Body of pancreas (tissue), 4 donors: ENCODE data around the gene LTBP3. TPM values are rescaled to one million over a fixed set of nuclear protein-coding genes. Genes with fewer than 3 reads are reported as not detected.
A peak's percentile ranks its signal among the peaks of the same experiment; 100 is the strongest.

Experiments
- ATAC-seq: fragments of 150-250 bp; one replicate; pipeline ENCODE4 v1.9.1; 2016
- DNase-seq, 4 donors: peaks; one replicate each; pipeline ENCODE4 v3.0.0-alpha.2; 2019
- H3K27ac ChIP-seq, 4 donors: fragments of 200-600 bp; sonication (generic); 1 replicate in 3 of 4; 2 replicates in 1 of 4; pipeline versions ENCODE4 v1.5.1 to v1.6.1; 2016 to 2019; ENCODE audit warnings: mild to moderate bottlenecking in 1 of 4, mixed read lengths in 1 of 4, moderate library complexity in 1 of 4
- H3K27me3 ChIP-seq, 2 donors: fragments of 200-600 bp; sonication (generic); one replicate each; pipeline ENCODE4 v1.6.0; 2016; ENCODE audit warnings: mild to moderate bottlenecking in 1 of 2
- H3K36me3 ChIP-seq, 2 donors: fragments of 200-600 bp; sonication (generic); replicated peaks in 1 of 2; 2 replicates each; pipeline ENCODE4 v1.5.1; 2016; ENCODE audit warnings: low read depth in 2 of 2; ENCODE audit not compliant: insufficient read depth in 1 of 2
- H3K4me1 ChIP-seq: fragments of 200-600 bp; sonication (generic); one replicate; pipeline ENCODE4 v1.6.0; 2016
- H3K4me3 ChIP-seq, 2 donors: fragments of 200-600 bp; sonication (generic); 1 replicate in 1 of 2; 2 replicates in 1 of 2; pipeline ENCODE4 v1.5.1; 2016 to 2019
- H3K9me3 ChIP-seq, 3 donors: fragments of 200-600 bp; sonication (generic); 1 replicate in 2 of 3; 2 replicates in 1 of 3; pipeline ENCODE4 v1.5.1; 2016
- POLR2A ChIP-seq, 3 donors: fragments of 450-650 bp; IDR thresholded peaks; one replicate each; pipeline ENCODE4 v1.6.1; 2016; ENCODE audit warnings: antibody characterized with exemption in 3 of 3, mild to moderate bottlenecking in 2 of 3
- WGBS, 2 donors: methylation state at CpG; one replicate each; pipeline ENCODE4 v1.1.5; 2017; 5-methylcytosine and 5-hydroxymethylcytosine counted together
- intact Hi-C: fragments of 100-400 bp; cut with DNase I; formaldehyde crosslinking; loops from one replicate; pipeline ENCODE4 v1.15.1; 2023
- total RNA-seq, 2 donors: library from RNA; depleted of rRNA; stranded (reverse); fragments of >200 nt; gene quantifications; one replicate each; pipeline ENCODE4 v1.1.0, GENCODE V29; 2016
- TF ChIP-seq, protein P1 (sequence below), 7 experiments: fragments of 450-650 bp in 4 of 7; fragments of 200-600 bp in 3 of 7; sonication (generic) in 3 of 7; IDR thresholded peaks; one replicate each; pipeline ENCODE4 v1.5.1; 2016 to 2019; ENCODE audit warnings: antibody characterized with exemption in 7 of 7

The LTBP3 gene
- total RNA-seq, 2 donors from 2014 or later: 131 to 330 TPM

DNA sequence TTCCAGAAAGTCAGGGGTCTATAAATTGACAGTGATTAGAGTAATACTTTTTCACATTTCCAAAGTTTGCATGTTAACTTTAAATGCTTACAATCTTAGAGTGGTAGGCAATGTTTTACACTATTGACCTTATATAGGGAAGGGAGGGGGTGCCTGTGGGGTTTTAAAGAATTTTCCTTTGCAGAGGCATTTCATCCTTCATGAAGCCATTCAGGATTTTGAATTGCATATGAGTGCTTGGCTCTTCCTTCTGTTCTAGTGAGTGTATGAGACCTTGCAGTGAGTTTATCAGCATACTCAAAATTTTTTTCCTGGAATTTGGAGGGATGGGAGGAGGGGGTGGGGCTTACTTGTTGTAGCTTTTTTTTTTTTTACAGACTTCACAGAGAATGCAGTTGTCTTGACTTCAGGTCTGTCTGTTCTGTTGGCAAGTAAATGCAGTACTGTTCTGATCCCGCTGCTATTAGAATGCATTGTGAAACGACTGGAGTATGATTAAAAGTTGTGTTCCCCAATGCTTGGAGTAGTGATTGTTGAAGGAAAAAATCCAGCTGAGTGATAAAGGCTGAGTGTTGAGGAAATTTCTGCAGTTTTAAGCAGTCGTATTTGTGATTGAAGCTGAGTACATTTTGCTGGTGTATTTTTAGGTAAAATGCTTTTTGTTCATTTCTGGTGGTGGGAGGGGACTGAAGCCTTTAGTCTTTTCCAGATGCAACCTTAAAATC, 54.0 kb downstream of the LTBP3 start:
- peak overlapping the region; percentile 16 to 68 for H3K4me3 ChIP-seq
- H3K27me3 ChIP-seq: no peaks in the 10 kb centered on the region
- DNase-seq (no peak), ATAC-seq (peak; percentile 0)
- TF ChIP-seq, protein P1, sequence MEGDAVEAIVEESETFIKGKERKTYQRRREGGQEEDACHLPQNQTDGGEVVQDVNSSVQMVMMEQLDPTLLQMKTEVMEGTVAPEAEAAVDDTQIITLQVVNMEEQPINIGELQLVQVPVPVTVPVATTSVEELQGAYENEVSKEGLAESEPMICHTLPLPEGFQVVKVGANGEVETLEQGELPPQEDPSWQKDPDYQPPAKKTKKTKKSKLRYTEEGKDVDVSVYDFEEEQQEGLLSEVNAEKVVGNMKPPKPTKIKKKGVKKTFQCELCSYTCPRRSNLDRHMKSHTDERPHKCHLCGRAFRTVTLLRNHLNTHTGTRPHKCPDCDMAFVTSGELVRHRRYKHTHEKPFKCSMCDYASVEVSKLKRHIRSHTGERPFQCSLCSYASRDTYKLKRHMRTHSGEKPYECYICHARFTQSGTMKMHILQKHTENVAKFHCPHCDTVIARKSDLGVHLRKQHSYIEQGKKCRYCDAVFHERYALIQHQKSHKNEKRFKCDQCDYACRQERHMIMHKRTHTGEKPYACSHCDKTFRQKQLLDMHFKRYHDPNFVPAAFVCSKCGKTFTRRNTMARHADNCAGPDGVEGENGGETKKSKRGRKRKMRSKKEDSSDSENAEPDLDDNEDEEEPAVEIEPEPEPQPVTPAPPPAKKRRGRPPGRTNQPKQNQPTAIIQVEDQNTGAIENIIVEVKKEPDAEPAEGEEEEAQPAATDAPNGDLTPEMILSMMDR (IDR thresholded peaks at IDR 0.05): no peak
- TF ChIP-seq POLR2A (IDR thresholded peaks at IDR 0.05): peak; percentile 9 to 68 (median 67)
- WGBS, 2 donors: 0 to 2% methylated on average over 3 of the region's 3 CpGs
- H3K4me1 ChIP-seq: peaks cover 40% of the 10 kb centered on the region
- H3K9me3 ChIP-seq: no peaks in the 10 kb centered on the region
- H3K36me3 ChIP-seq: peaks cover 12 to 15% of the 10 kb centered on the region in 2 donors
- intact Hi-C loops: no loop called here
- H3K27ac ChIP-seq: peak overlapping the region in 3 of 4 donors; percentile 98 to 99 (median 98)

DNA sequence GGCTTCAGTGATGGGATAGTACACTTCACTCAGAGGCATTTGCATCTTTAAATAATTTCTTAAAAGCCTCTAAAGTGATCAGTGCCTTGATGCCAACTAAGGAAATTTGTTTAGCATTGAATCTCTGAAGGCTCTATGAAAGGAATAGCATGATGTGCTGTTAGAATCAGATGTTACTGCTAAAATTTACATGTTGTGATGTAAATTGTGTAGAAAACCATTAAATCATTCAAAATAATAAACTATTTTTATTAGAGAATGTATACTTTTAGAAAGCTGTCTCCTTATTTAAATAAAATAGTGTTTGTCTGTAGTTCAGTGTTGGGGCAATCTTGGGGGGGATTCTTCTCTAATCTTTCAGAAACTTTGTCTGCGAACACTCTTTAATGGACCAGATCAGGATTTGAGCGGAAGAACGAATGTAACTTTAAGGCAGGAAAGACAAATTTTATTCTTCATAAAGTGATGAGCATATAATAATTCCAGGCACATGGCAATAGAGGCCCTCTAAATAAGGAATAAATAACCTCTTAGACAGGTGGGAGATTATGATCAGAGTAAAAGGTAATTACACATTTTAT, 54.7 kb downstream of the LTBP3 start:
- peaks cover 40% of the 10 kb centered on the region for H3K4me1 ChIP-seq
- ATAC-seq: no peak
- WGBS, 2 donors: 0 to 2% methylated on average over 3 of the region's 3 CpGs
- intact Hi-C loops: no loop called here
- H3K4me3 ChIP-seq: peak overlapping the region; percentile 16 to 68
- peaks cover 12 to 15% of the 10 kb centered on the region in 2 donors for H3K36me3 ChIP-seq
- H3K9me3 ChIP-seq: no peaks in the 10 kb centered on the region
- H3K27ac ChIP-seq: peak overlapping the region in 3 of 4 donors; percentile 98 to 99 (median 98)
- no peak for DNase-seq
- TF ChIP-seq POLR2A (IDR thresholded peaks at IDR 0.05): peak in 2 of 3 donors; percentile 10
- TF ChIP-seq, protein P1 (IDR thresholded peaks at IDR 0.05): no peak
- no peaks in the 10 kb centered on the region for H3K27me3 ChIP-seq

GRCh38 chr11:65502555-65503367, 55.4 kb downstream of the LTBP3 start:
- WGBS, 2 donors: 0 to 1% methylated on average over 6 of the region's 6 CpGs
- ATAC-seq: peak; percentile 1
- Histone ChIP-seq H3K4me1 (peaks cover 35% of the 10 kb centered on the region), H3K27ac (peak overlapping the region in 3 of 4 donors; percentile 98 to 99 (median 98)), H3K36me3 (peaks cover 12 to 15% of the 10 kb centered on the region in 2 donors), H3K27me3 (no peaks in the 10 kb centered on the region), H3K9me3 (no peaks in the 10 kb centered on the region), H3K4me3 (peak overlapping the region; percentile 16 to 68)
- no peak for DNase-seq
- peak; percentile 13 to 72 (median 63) for TF ChIP-seq POLR2A (IDR thresholded peaks at IDR 0.05)
- TF ChIP-seq, protein P1 (IDR thresholded peaks at IDR 0.05): no peak
- intact Hi-C loops: no loop called here

DNA sequence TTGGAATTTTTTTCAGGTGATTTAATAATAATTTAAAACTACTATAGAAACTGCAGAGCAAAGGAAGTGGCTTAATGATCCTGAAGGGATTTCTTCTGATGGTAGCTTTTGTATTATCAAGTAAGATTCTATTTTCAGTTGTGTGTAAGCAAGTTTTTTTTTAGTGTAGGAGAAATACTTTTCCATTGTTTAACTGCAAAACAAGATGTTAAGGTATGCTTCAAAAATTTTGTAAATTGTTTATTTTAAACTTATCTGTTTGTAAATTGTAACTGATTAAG, 55.9 kb downstream of the LTBP3 start:
- H3K4me3 ChIP-seq: peak overlapping the region; percentile 16 to 68
- peaks cover 29% of the 10 kb centered on the region for H3K4me1 ChIP-seq
- H3K9me3 ChIP-seq: no peaks in the 10 kb centered on the region
- DNase-seq (no peak), ATAC-seq (no peak)
- TF ChIP-seq, protein P1 (IDR thresholded peaks at IDR 0.05): no peak
- no peak for TF ChIP-seq POLR2A (IDR thresholded peaks at IDR 0.05)
- no peaks in the 10 kb centered on the region for H3K27me3 ChIP-seq
- intact Hi-C loops: no loop called here
- H3K36me3 ChIP-seq: peaks cover 12 to 15% of the 10 kb centered on the region in 2 donors
- peak overlapping the region in 3 of 4 donors; percentile 98 to 99 (median 98) for H3K27ac ChIP-seq
